HEK293 (cell line): ENCODE measurements around the gene DOK5.

Source experiments
- CTCF ChIP-seq: fragments of 450-650 bp; formaldehyde crosslinking; IDR thresholded peaks from 2 replicates; pipeline ENCODE4 v1.5.1; 2016; ENCODE audit warnings: missing biosample characterization, missing genetic modification characterization
- REST ChIP-seq: fragments of 450-650 bp; formaldehyde crosslinking; IDR thresholded peaks from 2 replicates; pipeline ENCODE4 v1.5.1; 2016; ENCODE audit warnings: missing biosample characterization, missing genetic modification characterization
- ZBTB7A ChIP-seq: fragments of 450-650 bp; formaldehyde crosslinking; IDR thresholded peaks from 2 replicates; pipeline ENCODE4 v1.5.1; 2016; ENCODE audit warnings: low read depth, missing biosample characterization, missing genetic modification characterization
- ZNF24 ChIP-seq: fragments of 450-650 bp; formaldehyde crosslinking; IDR thresholded peaks from 2 replicates; pipeline ENCODE4 v1.5.1; 2016; ENCODE audit warnings: missing biosample characterization, missing genetic modification characterization
- ZNF324 ChIP-seq: fragments of 450-650 bp; formaldehyde crosslinking; IDR thresholded peaks from 2 replicates; pipeline ENCODE4 v1.5.1; 2016; ENCODE audit warnings: missing biosample characterization, missing genetic modification characterization
- ZNF530 ChIP-seq: fragments of 450-650 bp; formaldehyde crosslinking; IDR thresholded peaks from 2 replicates; pipeline ENCODE4 v1.5.1; 2016; ENCODE audit warnings: low read depth, missing biosample characterization, missing genetic modification characterization
- TF ChIP-seq, protein P1 (sequence below): fragments of 450-650 bp; formaldehyde crosslinking; IDR thresholded peaks from 2 replicates; pipeline ENCODE4 v1.5.1; 2016; ENCODE audit warnings: missing biosample characterization, missing genetic modification characterization

DNA sequence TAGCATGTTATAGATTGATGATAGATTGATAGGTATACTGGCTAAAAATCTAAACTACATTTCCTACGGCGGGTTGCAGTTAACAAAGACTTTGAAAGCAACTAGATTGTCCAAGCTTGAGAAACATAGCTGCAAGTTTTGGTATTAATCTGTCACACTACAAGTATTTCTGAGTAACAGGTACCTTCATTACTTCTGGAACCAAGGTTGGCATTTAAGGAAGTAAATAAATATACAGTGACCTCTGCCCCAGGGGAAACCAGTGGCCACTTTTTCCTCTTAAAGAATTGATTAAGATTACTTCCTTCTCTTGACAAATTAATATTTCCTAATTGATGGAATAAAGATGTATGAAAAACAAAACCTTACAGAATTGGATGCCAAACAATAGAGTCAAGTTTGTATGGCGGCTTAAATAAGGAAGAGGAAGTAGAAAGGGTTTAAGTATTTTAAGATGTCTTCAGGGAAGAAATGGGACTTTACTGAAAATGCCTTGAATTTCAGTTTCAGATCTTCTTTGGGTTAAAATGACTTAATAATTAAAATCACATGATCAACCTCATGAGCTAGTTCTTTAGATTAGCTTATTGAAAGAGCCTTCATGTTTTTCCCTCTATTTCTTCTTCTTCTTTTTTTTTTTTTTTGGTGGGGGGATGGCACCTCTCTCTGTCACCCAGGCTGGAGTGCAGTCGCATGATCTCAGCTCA, 132.8 kb downstream of the DOK5 start:
- no peak for TF ChIP-seq CTCF (tag by site-specific recombination)
- no peak for TF ChIP-seq ZNF324
- no peak for TF ChIP-seq ZBTB7A
- TF ChIP-seq ZNF530 (tag by site-specific recombination) = no peak
- TF ChIP-seq, protein P1, sequence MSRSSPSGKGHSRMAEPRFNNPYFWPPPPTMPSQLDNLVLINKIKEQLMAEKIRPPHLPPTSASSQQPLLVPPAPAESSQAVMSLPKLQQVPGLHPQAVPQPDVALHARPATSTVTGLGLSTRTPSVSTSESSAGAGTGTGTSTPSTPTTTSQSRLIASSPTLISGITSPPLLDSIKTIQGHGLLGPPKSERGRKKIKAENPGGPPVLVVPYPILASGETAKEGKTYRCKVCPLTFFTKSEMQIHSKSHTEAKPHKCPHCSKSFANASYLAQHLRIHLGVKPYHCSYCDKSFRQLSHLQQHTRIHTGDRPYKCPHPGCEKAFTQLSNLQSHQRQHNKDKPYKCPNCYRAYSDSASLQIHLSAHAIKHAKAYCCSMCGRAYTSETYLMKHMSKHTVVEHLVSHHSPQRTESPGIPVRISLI (tag by site-specific recombination) = no peak
- TF ChIP-seq REST = no peak
- no peak for TF ChIP-seq ZNF24 (tag by site-specific recombination)
